GM19099 (cell line): ENCODE data around the gene METRN.
A peak's percentile ranks its signal among the peaks of the same experiment; 100 is the strongest.

Experiments used
- POLR2A ChIP-seq: IDR thresholded peaks from 3 replicates; pipeline ENCODE4 v1.6.1; 2011; ENCODE audit warnings: low read depth; ENCODE audit not compliant: insufficient read length; ENCODE audit errors: extremely low read depth

The METRN gene

GRCh38 chr16:710500-711075 lies 4.3 kb upstream of the METRN start:
- TF ChIP-seq POLR2A, result no peak

DNA sequence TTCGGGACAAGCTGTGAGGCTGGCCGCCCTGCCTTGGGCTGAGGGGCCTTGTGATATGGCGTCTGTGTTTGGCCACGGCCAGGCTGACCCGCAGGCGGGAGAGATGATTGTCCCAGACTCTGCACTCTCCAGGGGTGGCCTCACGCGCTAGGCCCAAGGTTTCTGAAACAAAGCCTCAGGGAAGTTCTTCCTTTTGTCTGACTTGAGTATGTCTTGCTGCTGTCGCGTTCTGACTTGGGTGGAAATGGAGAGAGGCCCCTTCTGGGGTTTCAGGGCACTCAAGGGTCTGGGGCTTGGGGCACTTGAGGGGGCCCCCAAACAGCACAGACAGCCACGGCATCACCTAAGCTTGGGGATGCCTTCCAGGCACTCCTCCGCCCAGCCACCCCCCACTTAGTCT lies 3.8 kb upstream of the METRN start:
- no peak for TF ChIP-seq POLR2A

DNA sequence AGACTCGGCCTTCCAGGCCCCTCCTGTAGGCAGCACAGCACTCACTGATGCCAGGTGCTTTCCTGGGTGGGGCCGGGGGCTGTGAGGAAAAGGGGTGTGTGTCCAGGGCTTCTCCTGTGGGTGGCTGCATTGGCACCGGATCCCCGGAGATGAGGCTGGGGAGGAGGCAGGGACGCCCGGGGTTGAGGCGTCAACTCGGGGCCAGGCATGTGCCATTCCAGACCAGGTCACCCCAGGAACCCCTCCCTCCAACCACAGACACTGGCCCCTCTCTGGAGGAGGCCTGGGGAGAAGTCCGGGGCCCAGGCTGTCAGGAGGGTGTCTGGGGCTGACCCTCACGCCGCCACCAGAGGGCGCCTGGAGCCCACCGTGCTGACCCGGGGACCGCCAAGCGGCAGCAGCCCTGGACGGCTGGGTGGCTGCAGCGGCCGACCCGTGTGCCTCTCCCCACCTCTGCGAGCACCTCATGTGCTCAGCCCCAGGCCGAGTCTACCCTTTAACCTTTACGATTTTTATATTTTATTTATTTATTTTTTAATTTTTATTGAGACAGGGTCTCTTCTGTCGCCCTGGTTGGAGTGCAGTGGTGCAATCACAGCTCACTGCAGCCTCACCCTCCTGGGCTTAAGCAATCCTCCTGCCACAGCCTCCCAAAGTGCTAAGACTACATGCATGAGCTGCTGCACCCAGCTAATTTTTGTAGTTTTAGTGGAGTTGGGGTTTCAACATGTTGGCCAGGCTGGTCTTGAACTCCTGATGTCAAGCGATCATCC lies 3.2 kb upstream of the METRN start:
- TF ChIP-seq POLR2A, result no peak

- no peak for TF ChIP-seq POLR2A
Measured at GRCh38 chr16:714079-714478, 839 bp upstream of the METRN start.

GRCh38 chr16:715477-716199 lies 720 bp downstream of the METRN start:
- TF ChIP-seq POLR2A, result no peak

DNA sequence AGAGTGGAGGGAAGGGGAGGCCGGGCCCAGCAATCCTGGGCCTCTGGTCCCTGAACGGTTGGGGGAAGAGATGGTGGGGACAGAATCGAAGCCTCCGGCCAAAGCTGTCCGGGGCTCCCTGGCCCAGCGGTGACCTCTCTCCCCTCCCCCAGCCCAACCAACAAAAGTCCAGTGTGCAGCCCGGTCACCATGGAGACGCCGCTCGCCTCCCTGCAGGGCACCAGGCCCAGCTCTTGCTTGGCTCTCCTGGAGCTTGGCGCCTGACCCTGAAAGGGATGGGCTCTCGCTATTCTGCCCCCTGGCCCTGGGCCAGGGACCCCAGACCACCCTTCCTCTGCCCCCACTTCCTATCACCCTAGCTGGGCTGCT lies 1.3 kb downstream of the METRN start:
- no peak for TF ChIP-seq POLR2A

DNA sequence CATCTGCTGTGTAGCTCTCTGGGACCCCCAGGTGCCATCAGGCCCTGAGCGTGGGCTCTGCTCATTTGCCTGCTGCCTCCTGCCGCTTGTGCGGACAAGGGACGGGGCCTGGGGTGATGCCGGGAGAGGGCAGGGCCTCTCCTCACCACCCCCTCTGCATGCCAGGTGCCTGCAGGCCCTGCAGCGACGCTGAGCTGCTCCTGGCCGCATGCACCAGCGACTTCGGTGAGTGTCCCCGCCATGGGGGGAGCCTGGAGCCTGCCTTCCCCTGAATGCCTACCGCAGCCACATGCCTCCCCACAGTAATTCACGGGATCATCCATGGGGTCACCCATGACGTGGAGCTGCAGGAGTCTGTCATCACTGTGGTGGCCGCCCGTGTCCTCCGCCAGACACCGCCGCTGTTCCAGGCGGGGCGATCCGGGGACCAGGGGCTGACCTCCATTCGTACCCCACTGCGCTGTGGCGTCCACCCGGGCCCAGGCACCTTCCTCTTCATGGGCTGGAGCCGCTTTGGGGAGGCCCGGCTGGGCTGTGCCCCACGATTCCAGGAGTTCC lies 1.9 kb downstream of the METRN start:
- TF ChIP-seq POLR2A, result no peak

GRCh38 chr16:717450-718245 lies 2.7 kb downstream of the METRN start:
- TF ChIP-seq POLR2A, result no peak

- TF ChIP-seq POLR2A, result no peak
Measured at GRCh38 chr16:718389-718788, 3.5 kb downstream of the METRN start.

DNA sequence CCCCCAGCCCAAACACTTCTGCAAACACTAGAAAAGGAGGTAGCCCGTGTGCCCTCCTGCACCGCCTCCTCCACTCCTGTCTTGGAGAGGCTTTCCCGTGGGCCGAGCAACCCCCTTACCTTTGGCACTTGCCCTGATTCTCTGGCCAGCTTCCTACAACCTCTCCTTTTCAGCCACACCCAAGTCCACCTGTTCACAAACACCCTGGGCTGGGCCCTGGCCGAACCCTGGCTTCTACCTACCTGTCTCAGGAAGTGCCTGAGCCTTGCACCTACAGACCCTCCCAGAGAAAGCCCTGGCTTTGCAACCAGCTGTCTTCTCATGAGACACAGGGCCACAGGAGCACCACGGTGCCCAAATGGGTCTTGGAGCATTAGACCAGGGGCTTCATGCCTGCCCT lies 4.0 kb downstream of the METRN start:
- TF ChIP-seq POLR2A, result no peak

DNA sequence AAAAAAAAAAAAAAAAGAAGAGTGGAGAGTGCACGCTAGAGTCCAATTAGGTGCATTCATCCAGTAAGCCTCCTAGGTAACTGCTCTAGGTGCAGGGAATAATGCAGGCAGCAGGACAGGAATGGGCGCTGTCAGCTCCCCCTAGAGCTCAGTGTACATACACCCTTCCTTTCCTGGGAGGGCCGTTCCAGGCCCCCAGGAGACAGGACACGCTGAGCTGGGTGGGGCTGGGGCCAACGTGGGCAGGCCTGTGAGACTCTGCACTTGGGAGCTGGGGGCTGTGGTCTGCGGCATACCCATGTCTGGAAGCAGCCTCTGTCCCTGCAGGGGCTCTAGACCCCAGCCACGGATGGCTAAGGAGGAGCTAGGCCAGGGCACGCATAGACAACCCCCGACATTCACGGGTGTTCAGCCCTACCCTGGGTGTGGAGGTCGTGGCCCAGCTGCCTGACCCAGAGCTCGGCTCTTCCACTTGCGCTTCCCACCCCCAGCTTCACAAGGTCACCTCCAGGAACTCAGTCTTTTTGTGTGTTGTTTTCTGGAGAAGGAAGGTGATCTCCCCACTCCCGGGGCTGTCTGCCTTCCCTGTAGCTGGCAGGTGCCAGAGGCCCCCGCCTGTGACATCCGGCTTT lies 5.0 kb downstream of the METRN start:
- TF ChIP-seq POLR2A, result no peak

- TF ChIP-seq POLR2A, result no peak
Measured at GRCh38 chr16:720447-720989, 5.6 kb downstream of the METRN start.

DNA sequence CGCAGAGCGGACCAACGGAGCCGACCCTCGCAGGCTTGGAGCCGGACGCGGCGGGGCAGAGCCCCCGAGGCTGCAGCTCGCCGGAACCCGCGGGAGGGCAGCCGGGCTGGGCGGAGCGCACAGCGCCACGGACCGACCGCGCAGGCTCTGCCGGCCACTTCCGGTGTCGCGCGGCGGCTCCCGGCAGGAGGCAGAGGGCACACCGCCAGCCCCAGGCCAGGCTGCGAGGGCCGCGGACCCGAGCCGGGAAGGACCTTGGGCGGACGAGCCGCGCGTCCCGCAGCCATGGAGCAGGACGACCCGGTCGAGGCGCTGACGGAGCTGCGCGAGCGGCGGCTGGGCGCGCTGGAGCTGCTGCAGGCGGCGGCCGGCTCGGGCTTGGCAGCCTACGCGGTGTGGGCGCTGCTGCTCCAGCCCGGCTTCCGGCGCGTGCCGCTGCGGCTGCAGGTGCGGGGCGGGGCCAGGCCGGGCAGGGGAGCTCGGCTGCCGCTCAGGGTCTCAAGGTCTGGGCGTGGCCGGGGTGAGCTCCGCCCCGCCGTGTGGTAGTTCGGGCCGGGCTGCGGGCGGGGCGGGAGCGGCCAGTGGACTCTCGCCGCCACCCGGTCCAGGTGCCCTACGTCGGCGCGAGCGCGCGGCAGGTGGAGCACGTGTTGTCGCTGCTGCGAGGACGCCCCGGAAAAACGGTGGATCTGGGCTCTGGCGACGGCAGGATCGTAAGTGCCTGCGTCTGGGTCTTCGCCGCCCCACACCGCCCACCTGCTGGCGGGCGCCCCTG lies 6.3 kb downstream of the METRN start, which contains the start of gene ANTKMT:
TSS of gene ANTKMT (plus strand) at position 157 of the 775 bp plus-strand sequence. CDS start at position 286, 129 bp downstream.
- TF ChIP-seq POLR2A, result peak; percentile 96

DNA sequence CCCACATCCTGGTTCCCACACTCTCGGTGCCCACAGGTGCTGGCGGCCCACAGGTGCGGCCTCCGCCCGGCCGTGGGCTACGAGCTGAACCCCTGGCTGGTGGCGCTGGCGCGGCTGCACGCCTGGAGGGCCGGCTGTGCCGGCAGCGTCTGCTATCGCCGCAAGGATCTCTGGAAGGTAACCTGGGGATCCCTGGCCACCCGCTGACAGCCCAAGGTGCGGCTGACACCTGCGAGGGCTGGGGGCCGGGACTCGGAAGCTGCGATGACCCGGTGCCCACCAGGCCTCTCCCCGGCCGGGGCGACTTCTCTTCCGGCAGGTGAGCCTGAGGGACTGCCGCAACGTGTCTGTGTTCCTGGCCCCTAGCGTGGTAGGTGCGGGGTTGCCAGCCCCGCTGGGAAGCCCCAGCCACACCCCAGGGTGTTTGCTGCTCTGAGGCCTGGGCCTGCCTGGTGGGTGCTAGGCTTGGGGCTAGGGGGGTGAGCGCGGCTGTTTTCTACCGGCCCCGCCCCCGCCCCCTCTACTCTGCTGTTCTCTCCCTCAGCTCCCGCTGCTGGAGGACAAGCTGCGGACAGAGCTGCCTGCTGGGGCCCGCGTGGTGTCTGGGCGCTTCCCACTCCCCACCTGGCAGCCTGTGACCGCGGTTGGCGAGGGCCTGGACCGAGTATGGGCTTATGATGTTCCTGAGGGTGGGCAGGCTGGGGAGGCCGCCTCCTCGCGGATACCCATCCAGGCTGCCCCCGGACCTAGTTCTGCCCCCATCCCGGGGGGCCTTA lies 7.0 kb downstream of the METRN start:
- no peak for TF ChIP-seq POLR2A
